CD4-positive, alpha-beta T cell treated with Interleukin-4 for 4 hours (primary cell): ENCODE measurements around the gene DDX21.
"Not testable (repeated sequence)": the region's sequence is repeated elsewhere in the genome, so short reads cannot be mapped to it uniquely, and the experiment has no call there.

ENCODE experiments used
- DNase-seq: peaks from one replicate; pipeline ENCODE4 v3.0.0-alpha.2; 2020

The DDX21 gene

GRCh38 chr10:68988530-68989316 is 32.8 kb downstream of the DDX21 start, which contains the start of gene KIFBP:
Gene KIFBP (plus strand): TSS chr10:68988803. CDS start chr10:68988833, 30 bp downstream.
- peak; percentile 93 for DNase-seq

GRCh38 chr10:68989317-68989990 is 33.5 kb downstream of the DDX21 start:
- DNase-seq, result no peak

DNA sequence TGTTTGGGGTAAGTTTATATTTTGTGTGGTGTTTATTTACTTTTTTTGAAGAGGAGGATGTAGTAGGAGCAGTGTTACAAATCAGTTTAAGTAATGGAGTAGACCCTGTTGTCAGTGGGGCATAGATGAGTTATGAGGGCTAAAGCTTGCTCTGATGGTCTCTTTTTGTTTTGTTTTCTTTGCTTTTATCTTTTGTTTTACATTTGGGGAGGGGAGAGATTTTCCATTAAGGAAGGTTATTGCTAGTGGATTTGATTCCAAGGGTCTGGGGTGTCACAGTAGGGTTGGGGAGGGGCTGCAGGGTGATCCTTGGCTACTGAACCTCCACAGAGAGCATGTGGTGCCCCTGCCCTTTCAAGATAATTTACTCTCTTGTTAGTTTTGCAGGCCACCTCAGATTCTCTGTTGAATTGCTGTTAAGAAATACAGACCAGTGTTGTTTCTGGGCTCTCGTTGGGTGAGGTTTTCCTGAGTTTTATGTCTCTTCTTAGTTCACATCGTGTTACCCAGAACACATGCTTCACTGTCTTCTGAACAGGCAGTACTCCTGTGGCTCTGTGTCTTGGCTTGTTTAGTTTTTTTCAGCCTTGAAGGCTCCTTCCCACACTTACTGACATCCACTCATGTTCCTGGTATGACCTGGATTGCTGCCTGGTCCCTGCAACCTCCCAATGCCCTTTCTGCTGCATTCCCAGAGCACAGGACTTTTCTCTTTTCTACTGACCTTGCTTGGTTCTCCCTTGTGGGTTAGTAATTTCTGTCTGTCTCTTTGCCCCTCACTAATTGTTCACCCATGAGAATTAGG is 36.9 kb downstream of the DDX21 start:
- DNase-seq, result no peak

GRCh38 chr10:68997211-68997610 is 41.2 kb downstream of the DDX21 start:
- no peak for DNase-seq

GRCh38 chr10:69004821-69005220 is 48.9 kb downstream of the DDX21 start:
- DNase-seq, result peak; percentile 70

DNA sequence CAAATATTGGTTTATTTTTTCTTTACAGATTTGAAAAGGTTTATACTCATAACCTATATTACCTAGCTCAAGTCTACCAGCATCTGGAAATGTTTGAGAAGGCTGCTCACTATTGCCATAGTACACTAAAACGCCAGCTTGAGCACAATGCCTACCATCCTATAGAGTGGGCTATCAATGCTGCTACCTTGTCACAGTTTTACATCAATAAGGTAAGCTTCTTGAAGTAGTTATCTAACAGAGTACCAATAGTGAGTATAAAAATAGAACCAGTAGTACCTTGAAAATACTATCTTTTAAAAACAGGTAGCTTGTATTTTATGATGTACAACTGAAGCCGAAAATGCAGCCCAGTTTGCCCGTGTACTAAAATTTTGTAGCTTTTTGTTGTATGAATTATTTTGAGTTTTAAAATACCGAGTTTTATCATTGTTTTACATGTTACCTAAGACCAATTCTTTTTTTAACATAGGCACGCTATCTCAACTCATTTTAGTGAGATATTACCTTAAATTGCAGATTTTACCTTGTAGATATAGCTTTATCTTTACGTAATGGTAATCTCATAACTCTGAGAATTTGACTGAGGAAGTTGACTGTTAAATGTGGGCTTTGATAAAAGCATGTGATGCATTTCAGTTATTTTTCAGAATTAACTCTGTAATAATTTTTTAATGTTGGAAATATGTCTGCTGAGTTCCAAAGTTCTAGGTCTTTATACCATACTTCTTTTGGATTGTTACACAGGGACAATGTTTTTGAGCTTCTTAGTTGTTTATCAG is 49.9 kb downstream of the DDX21 start:
- no peak for DNase-seq

- DNase-seq, result no peak
Measured at GRCh38 chr10:69007260-69007659, 51.3 kb downstream of the DDX21 start.

DNA sequence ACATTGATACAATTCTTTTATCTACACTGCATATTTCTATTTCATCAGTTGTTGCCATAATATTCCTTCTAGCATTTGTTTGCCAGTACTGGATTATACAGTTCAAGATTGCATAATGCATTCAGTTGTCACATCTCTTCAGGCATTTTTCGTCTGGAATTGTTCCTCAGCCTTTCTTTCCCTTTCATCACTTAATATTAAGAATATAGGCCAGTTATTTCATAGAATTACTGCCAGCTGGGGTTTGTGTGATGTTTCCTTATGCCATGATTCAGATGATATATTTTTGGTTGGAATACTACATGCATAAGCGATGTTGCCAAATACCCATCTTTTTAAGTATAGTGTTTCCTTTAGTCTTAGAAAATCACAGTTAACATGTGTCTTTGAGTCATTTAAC is 53.4 kb downstream of the DDX21 start:
- no peak for DNase-seq

DNA sequence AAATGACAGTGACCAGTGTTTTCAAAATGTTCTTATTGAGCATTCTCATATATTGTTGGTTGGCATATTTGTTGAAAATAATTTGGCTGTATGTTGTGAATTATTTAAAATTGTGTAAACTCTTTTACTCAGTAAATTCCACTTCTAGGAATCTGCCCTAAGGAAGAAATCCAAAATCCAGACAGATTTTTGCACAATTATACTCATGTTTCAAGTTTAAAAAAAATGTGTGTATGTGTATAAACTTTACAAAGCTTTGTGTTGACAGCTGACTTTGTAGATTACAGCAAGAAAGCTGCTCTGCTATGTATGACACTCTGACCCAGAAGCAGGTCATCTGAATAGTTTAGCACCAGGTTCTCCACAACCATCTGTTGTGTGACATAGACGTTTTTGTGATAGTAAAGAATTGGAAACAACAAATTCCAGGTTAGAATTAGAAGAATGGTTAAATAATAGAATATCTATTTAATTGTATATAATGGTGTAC is 54.2 kb downstream of the DDX21 start:
- no peak for DNase-seq

DNA sequence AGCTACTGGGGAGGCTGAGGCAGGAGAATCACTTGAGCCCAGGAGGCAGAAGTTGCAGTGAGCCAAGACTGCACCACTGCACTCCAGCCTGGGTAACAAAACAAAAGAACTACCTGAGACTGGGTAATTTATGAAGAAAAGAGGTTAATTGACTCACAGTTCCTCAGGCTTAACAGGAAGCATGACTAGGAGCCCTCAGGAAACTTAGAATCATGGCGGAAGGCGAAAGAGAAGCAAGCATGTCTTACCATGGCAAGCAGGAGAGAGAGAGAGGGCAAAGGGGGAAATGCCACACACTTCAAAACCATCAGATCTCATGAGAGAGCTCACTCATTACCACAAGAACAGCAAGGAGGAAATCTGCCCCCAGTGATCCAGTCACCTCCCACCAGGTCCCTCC is 56.8 kb downstream of the DDX21 start:
- DNase-seq, result not testable (repeated sequence)

DNA sequence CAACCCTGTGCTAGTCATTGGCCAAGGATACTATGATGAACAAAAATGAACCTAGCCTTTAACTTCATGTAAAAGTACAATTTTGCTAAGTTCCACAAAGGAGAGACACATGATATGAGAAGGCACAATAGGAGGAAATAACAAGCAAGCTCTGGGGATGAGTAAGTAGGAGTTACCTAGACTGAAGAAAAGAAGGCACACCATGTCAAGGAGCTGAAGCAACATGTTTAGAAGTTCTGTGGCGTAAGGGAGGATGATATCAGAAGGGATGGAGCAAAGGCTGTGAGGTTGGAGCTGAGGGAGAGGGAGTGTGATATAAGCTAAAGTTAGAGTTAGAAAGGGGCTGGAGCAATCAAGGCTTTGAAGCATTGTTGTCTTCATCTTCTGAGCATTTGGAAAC is 58.2 kb downstream of the DDX21 start:
- no peak for DNase-seq

- no peak for DNase-seq
Measured at GRCh38 chr10:69018613-69019012, 62.6 kb downstream of the DDX21 start.

- DNase-seq, result no peak
Measured at GRCh38 chr10:69022611-69023010, 66.6 kb downstream of the DDX21 start.

- DNase-seq, result no peak
Measured at GRCh38 chr10:69025370-69025896, 69.5 kb downstream of the DDX21 start.

GRCh38 chr10:69033256-69033655 is 77.3 kb downstream of the DDX21 start:
- no peak for DNase-seq
